KG1 (cell line): ENCODE data around the gene SUGP1.

Source experiments
- DNase-seq: peaks from one replicate; lab custom pipeline; 2025; lab: John Stamatoyannopoulos, UW

The SUGP1 gene

DNA sequence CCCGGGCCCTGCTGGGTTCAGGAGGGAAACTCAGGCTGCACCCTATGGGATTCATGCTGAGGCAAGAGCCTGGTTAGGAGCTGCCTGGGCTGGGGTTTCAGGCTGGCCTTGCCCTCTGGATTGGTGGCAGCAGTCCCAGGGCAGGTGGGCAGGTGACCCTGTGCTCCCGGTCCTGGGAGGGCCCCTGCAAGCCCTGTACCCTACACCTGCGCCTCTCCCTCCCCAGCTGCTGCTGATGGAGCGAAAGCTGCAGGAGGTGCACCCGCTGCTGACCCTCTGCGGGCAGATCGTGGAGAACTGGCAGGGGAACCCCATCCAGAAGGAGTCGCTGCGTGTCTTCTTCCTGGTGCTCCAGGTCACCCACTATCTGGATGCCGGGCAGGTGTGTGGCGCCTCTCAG is 20.7 kb upstream of the SUGP1 start:
- DNase-seq = no peak

DNA sequence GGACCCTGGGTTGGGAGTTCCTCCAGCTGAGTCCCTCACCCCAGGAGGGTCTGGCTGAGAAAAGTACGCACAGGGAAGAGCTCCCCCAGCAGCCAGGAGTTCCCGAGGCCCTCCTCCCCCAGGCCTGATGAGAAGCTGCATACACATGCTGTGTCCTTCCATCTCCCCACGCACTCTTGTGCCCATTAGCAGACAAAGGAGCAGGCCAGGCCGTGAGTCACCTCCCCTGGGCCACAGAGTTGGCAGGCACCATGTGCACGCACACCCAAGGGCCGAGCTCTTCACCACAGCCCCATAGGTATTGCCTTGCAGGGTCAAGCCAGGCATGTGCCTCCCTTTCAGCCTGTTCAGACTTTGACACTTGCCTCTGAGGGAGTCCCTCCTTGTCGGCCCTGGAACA is 17.8 kb upstream of the SUGP1 start:
- no peak for DNase-seq

DNA sequence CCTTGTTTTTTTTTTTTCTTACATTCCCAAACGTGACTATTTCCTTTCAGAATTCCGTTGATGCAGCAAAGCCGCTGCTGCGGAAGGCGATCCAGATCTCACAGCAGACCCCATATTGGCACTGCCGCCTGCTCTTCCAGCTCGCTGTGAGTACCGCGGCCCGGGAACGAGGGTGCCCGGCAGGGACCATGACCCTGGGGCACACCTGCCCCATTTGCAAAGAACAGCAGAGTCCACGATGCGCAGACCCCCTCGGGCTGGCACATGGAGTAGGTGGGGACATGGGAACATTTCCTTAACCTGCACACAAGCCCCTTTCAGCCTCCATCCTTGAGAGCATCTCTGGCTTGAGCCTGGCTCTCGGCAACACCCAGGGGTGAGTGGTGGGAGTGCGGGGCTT is 16.8 kb upstream of the SUGP1 start:
- no peak for DNase-seq

DNA sequence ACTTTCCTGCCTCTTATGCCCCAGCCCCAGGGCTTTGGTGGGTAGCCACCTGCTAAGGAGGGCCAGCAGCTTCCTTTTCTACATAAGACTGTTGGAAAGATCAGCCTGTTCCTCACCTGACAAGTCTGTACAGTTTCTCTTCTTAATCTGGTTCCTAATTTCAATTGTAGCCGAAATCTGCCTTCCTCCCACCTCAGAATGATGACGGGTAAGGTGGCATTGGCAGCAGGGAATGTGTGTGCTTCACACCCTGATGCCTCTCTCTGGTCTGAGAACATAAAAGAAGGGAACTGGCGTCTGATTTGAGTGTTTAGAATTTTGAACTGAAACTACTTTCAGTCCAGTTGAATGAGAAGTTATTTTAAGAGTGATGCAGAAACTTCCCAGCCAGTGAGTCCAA is 16.3 kb upstream of the SUGP1 start:
- no peak for DNase-seq

DNA sequence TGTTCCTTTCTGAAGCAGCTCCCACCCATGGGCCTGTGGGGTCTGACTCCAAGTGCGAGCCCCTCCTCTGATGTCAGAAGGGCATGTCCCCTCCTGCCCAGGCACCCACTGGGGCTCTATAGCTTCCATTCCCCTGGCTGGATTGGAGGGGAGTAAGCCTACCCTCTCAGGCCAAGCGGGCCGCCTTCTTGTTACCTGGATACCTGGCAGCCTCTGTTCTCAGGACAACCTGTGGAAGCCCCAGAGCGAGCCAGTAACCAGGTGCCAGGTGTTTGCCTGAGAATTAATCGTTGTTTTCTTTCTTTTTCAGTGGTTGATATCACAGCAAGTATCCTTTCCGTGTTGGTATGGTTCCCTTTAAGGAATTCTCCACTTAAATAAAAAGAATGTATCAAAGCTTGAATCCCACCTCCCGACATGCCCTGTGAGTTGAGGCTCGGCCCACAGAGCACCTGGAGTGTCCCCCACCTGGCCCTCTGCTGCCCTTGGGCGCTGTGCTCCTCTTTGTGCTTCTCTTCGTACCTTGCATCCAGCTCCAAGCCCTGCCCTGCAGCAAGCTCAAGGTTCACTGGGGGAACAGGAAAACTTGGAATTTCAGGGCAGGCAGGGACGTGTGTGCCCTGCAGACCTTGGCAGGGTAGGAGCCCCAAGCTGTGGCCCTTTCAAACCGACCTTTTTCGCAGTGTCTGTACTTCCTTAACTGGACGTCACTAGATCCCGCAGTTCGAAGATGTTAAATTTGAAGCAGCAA is 15.3 kb upstream of the SUGP1 start:
- DNase-seq = no peak

DNA sequence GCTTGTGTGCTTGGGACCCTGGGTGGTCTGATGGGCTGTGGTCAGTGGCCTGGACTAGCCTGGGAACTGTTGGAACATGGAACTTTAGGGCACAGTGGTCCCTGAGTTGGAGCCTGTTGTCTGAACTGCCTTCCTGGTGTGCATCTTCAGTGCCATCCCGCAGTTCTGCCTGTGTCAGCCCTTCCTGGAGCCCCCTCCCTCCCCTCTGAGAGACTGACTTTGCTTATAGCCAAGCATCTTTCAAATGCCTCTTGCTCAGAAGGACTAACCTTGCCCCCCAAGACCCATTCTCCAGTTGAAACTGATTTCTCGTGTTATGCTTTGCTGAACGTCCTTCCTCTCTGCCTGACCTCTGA is 14.7 kb upstream of the SUGP1 start:
- DNase-seq = no peak

DNA sequence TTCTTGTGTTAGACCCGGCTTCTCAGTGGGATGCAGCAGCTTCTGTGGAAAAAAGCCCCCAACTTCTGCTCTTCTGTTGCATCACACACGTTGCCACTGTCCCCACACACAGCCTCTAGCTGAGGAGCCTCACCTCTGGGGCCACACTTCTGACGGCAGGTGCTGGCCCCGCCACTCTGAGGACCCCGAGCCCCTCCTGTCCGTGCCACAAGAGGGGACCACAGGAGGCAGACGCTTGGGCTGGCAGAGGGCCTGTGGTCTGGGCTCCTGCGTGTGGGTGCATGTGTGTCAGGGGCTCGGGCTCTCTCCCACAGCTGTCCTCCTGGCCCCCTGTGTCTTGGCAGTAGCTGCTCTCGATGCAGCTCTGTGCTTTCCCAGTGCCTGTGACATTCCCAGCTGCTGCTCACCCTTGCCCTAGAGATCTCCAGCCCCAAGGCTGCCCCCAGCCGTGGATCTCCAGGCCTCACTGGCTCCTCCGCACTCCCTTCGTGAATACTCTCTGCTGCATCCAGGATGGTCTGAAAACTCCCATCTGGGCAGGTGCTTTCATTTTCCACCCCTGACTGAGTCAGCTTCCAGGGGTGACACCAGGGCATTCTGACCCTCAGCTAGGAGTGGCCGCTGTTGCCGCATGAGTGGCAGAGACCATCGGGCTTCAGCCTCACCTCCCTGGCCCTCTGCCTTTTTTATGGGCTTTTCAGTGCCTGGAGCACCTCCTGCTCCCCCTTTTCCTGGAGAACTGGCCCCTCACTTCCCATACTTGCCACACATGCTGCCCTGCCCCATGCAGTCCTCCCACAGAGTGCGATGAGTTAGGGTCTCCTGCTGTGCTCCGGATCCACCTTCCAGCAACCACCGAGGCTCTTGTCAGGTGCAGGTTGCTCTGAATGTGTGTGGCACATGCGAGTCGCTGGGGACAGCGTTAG is 14.0 kb upstream of the SUGP1 start:
- DNase-seq = no peak

DNA sequence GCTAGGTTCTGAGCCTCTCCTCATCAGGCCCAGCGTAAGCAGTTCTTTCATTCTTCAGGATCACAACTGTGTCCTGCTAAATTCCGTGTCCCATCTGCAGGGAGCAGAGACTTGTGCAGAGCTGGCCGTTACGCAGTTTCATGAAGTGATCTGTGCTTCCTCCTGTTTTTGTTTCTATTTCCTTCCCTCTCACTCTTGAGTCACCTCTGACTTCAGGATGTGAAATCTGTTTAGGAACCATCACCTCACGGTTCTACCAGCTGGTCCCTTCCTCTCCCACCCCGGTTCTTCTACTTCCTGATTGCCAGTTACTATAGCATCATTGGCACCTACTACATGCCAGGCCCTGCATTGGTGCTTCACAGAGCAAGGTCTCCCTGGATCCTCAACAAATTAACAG is 8.8 kb upstream of the SUGP1 start:
- peak; percentile 18 for DNase-seq

DNA sequence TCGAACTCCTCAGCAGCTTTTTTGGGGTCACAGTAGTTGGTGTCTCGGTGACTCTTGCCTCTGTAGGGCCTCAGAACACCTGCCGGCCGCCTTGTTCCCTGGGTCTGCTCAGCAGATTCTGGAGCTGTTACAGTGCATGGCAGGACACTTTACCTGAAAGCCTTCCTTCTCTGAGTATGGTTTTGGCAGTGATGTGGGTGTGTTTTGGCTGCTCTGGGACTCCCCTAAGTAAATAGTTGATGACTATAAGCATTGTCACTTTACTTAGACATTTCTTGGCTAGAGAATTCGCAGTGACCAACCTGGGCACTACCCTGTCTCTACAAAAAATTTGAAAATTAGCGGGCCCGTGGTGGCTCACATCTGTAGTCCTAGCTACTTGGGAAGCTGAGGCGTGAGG is 7.4 kb upstream of the SUGP1 start:
- no peak for DNase-seq

DNA sequence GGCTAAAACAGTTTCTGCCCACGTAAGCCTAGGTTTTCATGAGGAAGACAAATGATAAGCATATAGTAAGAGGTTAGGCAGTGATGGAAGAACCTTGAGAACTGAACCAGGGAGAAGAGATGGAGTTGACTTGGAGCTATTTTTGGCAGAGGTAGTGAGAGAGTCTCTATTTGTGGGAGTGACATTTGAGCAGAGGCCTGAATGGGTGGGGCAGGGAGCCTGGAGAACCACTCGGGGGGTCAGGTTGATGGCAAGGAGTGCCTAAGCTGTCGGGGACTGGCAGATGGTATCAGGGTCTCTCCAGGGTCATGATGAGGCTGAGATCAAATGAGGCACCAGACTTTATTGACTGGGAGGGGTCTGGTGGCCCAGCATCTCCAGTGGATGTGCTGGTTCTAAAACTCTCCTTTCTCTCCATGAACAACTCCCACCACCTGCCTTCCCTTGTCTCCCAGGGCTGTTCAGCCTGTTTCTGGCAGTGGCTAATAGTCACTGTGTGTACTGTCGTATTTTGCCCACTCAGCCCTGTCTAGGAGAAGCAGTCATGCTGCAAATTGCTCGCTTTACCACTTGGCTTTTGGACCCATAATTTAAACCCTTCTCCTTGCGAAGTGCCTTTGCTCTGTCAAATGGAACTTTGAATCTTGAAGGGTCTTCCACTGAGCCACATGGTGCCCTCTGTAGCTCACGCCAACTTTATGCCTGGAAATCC is 3.9 kb upstream of the SUGP1 start:
- DNase-seq = no peak

DNA sequence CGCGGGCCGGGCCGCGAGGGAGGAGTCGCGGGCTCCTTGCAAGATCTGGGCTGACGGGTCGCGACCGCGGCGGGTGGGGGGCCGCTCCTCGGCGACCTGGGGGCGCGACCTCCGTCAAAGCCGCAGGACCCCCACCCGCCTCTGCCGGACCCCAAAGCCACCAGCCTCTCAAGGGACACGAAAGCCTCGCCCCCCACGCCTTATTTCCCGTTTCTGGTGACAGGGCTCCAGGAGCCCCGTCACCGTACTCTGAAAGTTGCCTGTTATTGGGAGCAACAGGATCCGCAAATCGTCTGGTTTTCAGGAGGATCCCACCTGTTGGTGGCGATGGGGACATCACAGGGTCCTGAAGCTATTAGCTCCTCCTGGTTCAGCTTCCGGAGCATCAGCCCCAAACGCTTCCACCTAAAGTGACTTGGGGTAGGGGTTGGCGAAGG is 850 bp upstream of the SUGP1 start:
- DNase-seq = no peak

DNA sequence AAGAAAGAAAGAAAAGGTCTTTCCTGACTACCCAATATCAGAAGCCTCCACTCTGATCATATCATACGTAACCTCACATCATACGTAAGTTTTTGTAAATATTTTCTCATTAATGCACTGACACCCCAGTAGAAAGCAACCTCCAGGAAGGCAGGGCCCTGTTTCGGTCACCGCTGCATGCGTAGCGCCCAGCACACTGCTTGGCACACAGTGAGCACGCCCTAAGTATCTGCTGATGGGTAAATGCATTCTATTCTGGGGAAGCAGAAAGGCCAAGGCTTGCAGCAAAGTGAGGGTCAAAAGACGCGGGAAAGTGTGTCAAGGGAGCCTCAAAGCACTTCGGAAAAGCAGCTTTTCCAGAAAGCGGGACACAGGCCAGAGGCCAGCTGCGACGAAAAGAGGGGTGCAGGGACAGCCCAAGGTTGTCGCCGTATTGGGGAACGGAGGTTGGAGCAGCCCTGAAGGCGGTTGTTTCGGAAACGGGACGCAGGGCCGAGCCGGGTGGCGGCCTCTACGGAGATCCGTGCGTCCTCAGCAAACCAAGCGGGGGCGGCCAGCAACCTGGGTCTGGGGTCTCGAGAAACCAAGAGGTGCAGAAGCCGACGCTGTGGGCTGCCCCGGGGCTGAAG is 463 bp downstream of the SUGP1 start:
- no peak for DNase-seq

DNA sequence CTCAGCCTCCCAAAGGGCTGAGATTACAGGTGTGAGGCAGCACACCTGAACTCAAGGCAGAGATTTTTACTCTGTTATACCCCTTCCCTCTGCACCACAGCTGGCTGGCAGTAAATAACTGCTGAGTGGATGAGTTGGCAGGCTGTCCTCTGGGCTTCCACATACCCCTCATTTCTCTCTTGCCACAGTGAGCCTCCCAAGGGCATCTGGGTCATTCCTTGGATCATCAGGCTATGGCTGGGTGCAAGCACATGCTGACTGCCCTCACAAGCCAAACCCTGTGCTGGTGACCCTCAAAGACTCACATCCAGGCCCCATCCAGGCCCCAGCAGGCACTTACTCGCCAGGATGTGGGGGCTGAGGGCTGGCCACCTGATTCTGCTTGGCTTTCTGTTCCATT is 4.2 kb downstream of the SUGP1 start:
- DNase-seq = no peak

DNA sequence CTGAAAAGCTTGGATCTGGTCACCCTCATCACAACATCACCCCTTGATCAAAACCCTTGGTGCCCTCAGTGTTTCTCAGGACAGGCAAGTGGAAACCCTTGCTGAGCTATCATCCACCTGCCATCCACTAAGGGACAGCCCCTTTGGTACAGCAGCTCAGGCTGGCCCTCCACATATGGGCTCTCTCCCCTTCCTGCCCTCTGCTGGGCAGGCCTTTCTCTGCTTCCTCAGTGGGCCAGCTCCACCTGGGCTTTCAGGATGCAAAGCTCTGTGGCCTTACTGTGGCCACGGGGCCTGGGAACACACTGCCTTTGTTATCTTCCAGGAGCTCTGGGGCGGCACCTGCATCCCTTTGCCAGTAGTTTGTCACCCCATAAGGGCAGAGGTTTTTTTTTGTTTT is 4.9 kb downstream of the SUGP1 start:
- DNase-seq = no peak

DNA sequence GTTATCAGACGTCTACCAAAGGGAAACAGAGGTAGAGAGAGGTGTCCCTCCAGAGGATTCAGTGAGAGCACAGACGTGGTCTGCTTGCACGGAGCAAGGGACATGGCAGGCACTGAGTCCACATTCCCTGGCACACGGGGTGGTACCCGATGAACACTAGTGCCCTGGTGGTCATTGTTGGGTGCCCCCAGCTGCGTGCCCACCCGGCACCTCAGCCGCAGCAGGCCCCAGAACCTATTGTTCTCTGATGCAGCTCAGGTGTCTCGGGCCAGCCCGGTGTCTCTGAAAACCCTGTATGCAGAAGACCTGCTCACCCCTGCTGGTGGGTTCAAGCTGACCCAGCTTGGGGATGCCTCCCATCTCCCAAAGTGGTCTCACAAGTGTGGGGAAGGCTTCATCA is 11.9 kb downstream of the SUGP1 start:
- DNase-seq = no peak

DNA sequence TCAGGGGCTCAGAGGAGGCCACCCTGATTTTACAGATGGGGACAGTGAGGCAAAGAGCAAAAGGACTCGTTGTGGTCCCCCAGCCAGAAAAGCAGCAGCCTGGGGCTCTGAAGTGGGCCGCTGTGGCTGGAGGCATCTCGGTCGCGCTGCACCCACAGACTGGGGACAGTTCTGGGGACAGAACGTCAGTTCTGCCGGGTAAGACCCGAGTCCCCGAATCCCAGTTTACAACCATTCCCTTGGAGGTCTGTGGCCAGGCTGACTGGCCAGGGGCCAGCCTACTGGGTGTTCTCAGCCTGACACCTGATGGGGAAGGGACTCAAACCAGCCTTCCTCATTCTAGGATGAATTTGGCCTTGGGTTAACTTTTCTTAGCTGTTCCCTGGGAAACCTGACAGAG is 14.1 kb downstream of the SUGP1 start:
- no peak for DNase-seq

DNA sequence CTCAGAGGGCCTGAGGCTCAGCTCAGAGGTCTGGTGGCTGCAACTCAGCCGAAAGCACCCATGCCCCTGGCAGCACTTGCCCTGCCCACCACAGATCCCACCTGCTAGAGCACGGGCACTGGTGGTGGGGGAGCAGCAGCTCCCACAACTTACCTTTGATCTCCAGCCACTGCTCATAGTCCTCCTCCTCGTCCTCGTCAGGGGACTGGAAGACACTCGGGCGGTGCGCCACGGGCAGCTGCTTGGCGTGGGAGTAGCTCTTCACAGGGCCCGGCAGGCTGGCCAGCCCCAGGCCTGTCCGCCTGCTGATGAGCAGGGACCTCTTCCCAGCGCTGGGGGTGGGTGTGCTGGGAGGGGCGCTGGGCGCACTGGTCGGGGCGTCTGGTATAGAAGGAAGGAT is 14.6 kb downstream of the SUGP1 start:
- DNase-seq = no peak

DNA sequence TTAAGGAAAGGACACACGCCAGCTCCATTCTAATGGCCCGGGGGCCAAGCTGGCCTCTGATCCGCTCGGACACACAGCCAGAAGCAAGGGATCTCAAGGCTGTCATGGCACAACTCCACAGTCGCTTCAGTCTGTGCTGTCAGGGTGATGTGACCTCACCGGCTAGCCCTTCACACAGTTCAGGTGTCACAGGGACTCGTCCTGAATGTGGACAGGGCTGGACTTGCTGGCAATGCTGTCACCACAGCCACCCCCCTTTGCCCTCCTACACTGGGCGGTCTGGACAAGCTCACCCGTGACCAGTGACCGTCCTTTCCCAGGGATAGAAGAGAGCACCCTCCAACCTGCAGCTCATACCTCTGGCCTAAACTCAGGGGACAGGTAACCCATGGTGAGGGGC is 15.2 kb downstream of the SUGP1 start:
- no peak for DNase-seq

DNA sequence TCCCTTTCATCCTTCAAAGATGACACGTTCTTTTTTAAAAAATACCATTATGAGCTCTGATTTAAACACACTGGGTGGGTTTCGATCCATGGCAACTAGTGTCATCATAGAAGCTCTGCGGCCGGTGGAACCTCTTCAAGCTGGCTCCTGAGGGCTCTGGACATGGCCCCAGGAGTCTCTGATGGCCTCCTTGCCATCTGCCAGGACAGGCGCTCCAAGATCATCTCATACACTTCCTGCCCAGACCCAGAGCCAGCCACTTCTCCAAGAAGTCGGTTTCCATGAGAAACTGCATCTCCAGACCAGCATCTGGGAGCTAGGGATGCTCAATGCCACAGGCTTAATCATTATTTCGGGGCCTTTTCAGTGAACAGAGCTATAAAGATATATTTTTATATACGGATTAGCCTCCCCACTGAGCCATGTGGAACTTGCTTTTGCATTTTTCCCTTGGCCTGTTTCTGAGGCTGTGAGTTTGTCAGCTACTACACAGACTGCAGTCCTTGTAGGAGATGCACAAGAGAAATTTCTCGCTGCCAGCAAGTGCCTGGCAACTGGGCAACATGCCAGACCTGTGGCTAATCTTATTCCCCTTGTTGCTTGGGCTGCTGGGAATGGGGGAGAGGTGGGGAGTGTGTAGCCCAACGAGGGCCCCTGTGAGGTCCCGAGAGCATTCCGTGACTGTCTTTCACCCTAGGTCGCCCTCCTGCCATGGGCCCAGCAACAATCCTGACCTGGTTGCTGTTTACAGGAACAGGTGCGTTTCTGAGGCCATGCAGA is 15.9 kb downstream of the SUGP1 start:
- no peak for DNase-seq

DNA sequence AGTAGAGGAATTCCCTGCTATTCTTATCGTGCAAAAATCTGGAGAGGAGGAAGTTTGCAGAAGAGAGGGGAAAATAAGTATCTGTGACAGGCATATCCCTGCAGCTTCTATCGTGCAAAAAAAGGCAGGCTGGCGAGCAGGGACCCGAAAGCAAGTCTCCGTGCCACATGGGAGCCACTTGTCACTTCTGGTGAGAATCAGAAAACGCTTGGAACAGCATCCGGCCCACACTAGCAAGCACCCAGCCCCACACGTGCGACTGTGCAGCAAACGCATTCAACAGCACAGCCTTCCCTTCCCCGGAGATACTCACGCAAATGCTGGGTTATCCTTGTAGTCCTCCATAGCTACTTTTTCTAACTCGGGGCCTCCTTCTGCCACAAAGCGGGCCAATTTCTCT is 16.9 kb downstream of the SUGP1 start:
- DNase-seq = no peak

DNA sequence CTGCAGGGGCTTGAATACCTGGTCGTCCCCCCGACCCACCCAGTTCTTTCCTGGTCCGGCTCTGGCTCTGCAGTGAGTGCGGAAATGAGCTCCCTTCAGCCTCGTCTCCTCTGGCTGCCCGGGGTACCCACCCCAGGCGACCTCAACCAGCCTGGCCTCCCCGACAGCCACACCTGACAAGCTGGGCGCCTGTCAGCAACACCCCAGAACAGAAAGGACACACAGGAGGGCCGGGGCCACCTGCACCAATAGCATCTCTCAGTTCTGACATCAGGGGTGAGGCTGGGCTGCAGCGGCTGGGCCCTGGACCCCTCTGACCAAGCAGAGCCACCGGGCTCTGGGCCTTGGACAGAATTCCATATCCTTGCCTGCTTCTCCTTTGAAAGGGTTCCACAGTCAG is 19.7 kb downstream of the SUGP1 start:
- no peak for DNase-seq

DNA sequence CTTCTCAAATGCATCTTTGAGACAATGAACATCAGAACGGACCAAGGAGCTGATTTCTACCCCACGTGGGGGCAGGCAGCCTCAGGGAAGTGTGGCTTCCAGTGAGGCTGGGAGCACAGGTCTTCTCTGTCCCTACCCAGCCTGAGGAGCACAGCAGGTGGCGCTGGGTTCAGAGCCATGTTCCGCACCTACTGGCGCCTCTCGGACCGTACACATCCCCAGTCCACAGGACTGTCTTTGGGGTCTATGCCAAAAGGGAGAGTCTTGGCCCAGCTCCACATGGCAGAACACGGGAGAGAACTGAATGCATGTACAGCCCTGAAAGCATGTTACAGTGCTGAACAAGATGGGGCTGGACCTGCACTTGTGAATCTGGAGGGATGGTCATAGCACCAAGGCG is 22.6 kb downstream of the SUGP1 start:
- no peak for DNase-seq
